Neural cell (in vitro differentiated cells): Measurements from ENCODE around the gene CDK3. TPM values are rescaled to one million over a fixed set of nuclear protein-coding genes. Genes with fewer than 3 reads are reported as not detected.

Experiments
- H2AFZ ChIP-seq: fragments of 200-600, 300-800 bp; sonication (generic), shearing (Covaris generic); 2 replicates; pipeline ENCODE4 v1.6.0; 2014; ENCODE audit warnings: low read depth, mild to moderate bottlenecking, antibody characterized with exemption, low read length, moderate library complexity
- H3F3A ChIP-seq: fragments of 200-600 bp; shearing (Covaris generic); 2 replicates; pipeline ENCODE4 v1.6.1; 2016; ENCODE audit warnings: mild to moderate bottlenecking, moderate library complexity, mixed read lengths, antibody characterized with exemption, low read length; ENCODE audit not compliant: insufficient read depth, poor library complexity, severe bottlenecking
- H3K27ac ChIP-seq: fragments of 200-600, 300-800 bp; sonication (generic), shearing (Covaris generic); 2 replicates; pipeline ENCODE4 v1.5.1; 2014; ENCODE audit warnings: mild to moderate bottlenecking, low read length, moderate library complexity
- H3K27me3 ChIP-seq: fragments of 300-800, 200-600 bp; sonication (generic), shearing (Covaris generic); 2 replicates; pipeline ENCODE4 v1.6.0; 2014; ENCODE audit warnings: mild to moderate bottlenecking, low read depth, low read length, moderate library complexity; ENCODE audit not compliant: insufficient read depth
- H3K36me3 ChIP-seq: fragments of 300-800, 200-600 bp; sonication (generic), shearing (Covaris generic); 2 replicates; pipeline ENCODE4 v1.5.1; 2014; ENCODE audit warnings: mild to moderate bottlenecking, antibody characterized with exemption, low read length, moderate library complexity; ENCODE audit not compliant: insufficient read depth
- H3K4me2 ChIP-seq: fragments of 300-800, 200-600 bp; sonication (generic), shearing (Covaris generic); 2 replicates; pipeline ENCODE4 v1.6.0; 2014; ENCODE audit warnings: mild to moderate bottlenecking, low read length
- H3K4me3 ChIP-seq: fragments of 300-800, 200-600 bp; sonication (generic), shearing (Covaris generic); 2 replicates; pipeline ENCODE4 v1.5.1; 2014; ENCODE audit warnings: mild to moderate bottlenecking, low read length, moderate library complexity
- H3K79me2 ChIP-seq: fragments of 200-600 bp; shearing (Covaris generic); replicated peaks from 2 replicates; pipeline ENCODE4 v1.6.0; 2014; ENCODE audit warnings: mild to moderate bottlenecking, low read length, moderate library complexity; ENCODE audit not compliant: insufficient read depth
- H3K9ac ChIP-seq: fragments of 300-800, 200-600 bp; sonication (generic), shearing (Covaris generic); 2 replicates; pipeline ENCODE4 v1.6.1; 2016; ENCODE audit warnings: mild to moderate bottlenecking, low read length, mixed read lengths
- H3K9me2 ChIP-seq: fragments of 200-600 bp; shearing (Covaris generic); 2 replicates; pipeline ENCODE4 v1.6.1; 2016; ENCODE audit warnings: mild to moderate bottlenecking, low read length, mixed read lengths; ENCODE audit not compliant: insufficient read depth
- H3K9me3 ChIP-seq: fragments of 200-600, 300-800 bp; sonication (generic), shearing (Covaris generic); 2 replicates; pipeline ENCODE4 v1.6.1; 2016; ENCODE audit warnings: mild to moderate bottlenecking, mixed run types, low read length, moderate library complexity, mixed read lengths
- H4K20me1 ChIP-seq: fragments of 200-600 bp; shearing (Covaris generic); 2 replicates; pipeline ENCODE4 v1.6.1; 2016; ENCODE audit warnings: mild to moderate bottlenecking, mixed run types; ENCODE audit not compliant: insufficient read depth
- EP300 ChIP-seq: fragments of 450-650 bp; conservative IDR thresholded peaks from 2 replicates; pipeline ENCODE4 v1.6.1; 2014; ENCODE audit warnings: antibody characterized with exemption, mild to moderate bottlenecking, moderate library complexity; ENCODE audit not compliant: poor library complexity, severe bottlenecking
- EZH2 ChIP-seq: fragments of 200-600, 300-800 bp; shearing (Covaris generic), sonication (generic); IDR thresholded peaks from 2 replicates; pipeline ENCODE4 v1.6.1; 2014; ENCODE audit warnings: antibody characterized with exemption, low read length, borderline replicate concordance, mild to moderate bottlenecking; ENCODE audit not compliant: insufficient read depth, poor library complexity, severe bottlenecking
- MXI1 ChIP-seq: fragments of 450-650 bp; conservative IDR thresholded peaks from 2 replicates; pipeline ENCODE4 v1.6.1; 2014; ENCODE audit warnings: antibody characterized with exemption, mild to moderate bottlenecking; ENCODE audit not compliant: poor library complexity, severe bottlenecking
- POLR2AphosphoS5 ChIP-seq: IDR thresholded peaks from 2 replicates; pipeline ENCODE4 v1.6.1; 2012
- RAD21 ChIP-seq: fragments of 450-650 bp; conservative IDR thresholded peaks from 2 replicates; pipeline ENCODE4 v1.6.1; 2014; ENCODE audit warnings: antibody characterized with exemption, mild to moderate bottlenecking, moderate library complexity
- SMC3 ChIP-seq: fragments of 450-650 bp; conservative IDR thresholded peaks from 2 replicates; pipeline ENCODE4 v1.6.1; 2014; ENCODE audit warnings: antibody characterized with exemption, mild to moderate bottlenecking, moderate library complexity; ENCODE audit not compliant: poor library complexity
- TAF1 ChIP-seq: IDR thresholded peaks from 2 replicates; pipeline ENCODE4 v1.6.1; 2012; ENCODE audit warnings: low read depth
- polyA plus RNA-seq: library from polyadenylated mRNA; depleted of rRNA; stranded (reverse); fragments of >200 nt; gene quantifications from 2 replicates; pipeline ENCODE4 v1.2.3, GENCODE V29; 2014
- TF ChIP-seq, protein P1 (sequence below): fragments of 450-650 bp; IDR thresholded peaks from 2 replicates; pipeline ENCODE4 v1.5.1; 2014; ENCODE audit warnings: antibody characterized with exemption, mild to moderate bottlenecking, moderate library complexity; ENCODE audit not compliant: poor library complexity, severe bottlenecking
- TF ChIP-seq, protein P2 (sequence below): IDR thresholded peaks from 2 replicates; pipeline ENCODE4 v1.6.1; 2012; ENCODE audit warnings: borderline replicate concordance

Gene CDK3
- polyA plus RNA-seq, 1 donor from 2014 or later, result 29.2 TPM

- H4K20me1 ChIP-seq, result no peaks in the 10 kb centered on the region
- H3F3A ChIP-seq, result no peaks in the 10 kb centered on the region
- no peaks in the 10 kb centered on the region for H3K79me2 ChIP-seq
- H3K27ac ChIP-seq, result no peak overlapping the region
- TF ChIP-seq MXI1 (no peak), POLR2AphosphoS5 (no peak), RAD21 (no peak), EZH2 (no peak)
- TF ChIP-seq, protein P1, sequence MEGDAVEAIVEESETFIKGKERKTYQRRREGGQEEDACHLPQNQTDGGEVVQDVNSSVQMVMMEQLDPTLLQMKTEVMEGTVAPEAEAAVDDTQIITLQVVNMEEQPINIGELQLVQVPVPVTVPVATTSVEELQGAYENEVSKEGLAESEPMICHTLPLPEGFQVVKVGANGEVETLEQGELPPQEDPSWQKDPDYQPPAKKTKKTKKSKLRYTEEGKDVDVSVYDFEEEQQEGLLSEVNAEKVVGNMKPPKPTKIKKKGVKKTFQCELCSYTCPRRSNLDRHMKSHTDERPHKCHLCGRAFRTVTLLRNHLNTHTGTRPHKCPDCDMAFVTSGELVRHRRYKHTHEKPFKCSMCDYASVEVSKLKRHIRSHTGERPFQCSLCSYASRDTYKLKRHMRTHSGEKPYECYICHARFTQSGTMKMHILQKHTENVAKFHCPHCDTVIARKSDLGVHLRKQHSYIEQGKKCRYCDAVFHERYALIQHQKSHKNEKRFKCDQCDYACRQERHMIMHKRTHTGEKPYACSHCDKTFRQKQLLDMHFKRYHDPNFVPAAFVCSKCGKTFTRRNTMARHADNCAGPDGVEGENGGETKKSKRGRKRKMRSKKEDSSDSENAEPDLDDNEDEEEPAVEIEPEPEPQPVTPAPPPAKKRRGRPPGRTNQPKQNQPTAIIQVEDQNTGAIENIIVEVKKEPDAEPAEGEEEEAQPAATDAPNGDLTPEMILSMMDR, result no peak
- H3K27me3 ChIP-seq, result no peaks in the 10 kb centered on the region
- no peaks in the 10 kb centered on the region for H3K9me2 ChIP-seq
- H3K9ac ChIP-seq, result no peak overlapping the region
- H3K9me3 ChIP-seq, result no peaks in the 10 kb centered on the region
- no peak overlapping the region for H2AFZ ChIP-seq
- H3K4me3 ChIP-seq, result no peak overlapping the region
- no peaks in the 10 kb centered on the region for H3K36me3 ChIP-seq
- no peak overlapping the region for H3K4me2 ChIP-seq
Measured at GRCh38 chr17:76011951-76012350, 11.3 kb downstream of the CDK3 start.

DNA sequence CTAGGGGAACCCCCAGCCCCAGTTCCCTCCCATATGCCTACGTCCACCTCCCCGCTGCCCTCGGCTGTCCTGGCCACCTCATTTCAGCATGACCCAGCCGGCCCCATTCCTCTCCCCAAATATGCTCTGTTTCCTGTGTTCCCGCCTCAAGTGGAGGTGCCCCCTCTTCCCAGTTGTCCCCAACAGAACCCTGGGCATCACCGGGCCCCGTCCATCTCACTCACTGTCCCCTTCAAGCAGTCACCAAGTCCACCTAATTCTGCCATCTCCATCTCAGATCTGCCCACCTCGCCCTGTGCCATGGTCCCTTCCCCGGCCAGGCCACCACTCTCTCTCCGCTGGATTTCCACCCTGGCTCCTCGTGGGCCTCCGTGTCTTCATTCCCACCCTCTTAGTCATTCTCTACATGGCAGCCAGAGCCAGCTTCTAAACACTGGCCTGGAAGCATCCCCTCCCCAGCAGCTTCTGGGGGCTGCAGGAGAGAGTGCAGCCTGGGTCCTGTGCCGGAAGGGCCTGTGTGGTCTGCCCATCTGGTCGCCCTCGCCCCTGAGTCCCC is 12.8 kb downstream of the CDK3 start:
- Histone ChIP-seq H3K36me3 (no peaks in the 10 kb centered on the region), H3K79me2 (no peaks in the 10 kb centered on the region), H3K9me2 (no peaks in the 10 kb centered on the region), H4K20me1 (no peaks in the 10 kb centered on the region), H3K4me3 (no peak overlapping the region), H2AFZ (no peak overlapping the region), H3F3A (no peaks in the 10 kb centered on the region), H3K4me2 (no peak overlapping the region), H3K27ac (no peak overlapping the region), H3K9me3 (no peaks in the 10 kb centered on the region), H3K9ac (no peak overlapping the region), H3K27me3 (no peaks in the 10 kb centered on the region)
- TF ChIP-seq TAF1 (no peak), SMC3 (no peak), RAD21 (no peak), EZH2 (no peak), EP300 (no peak), MXI1 (no peak)
- TF ChIP-seq, protein P2, sequence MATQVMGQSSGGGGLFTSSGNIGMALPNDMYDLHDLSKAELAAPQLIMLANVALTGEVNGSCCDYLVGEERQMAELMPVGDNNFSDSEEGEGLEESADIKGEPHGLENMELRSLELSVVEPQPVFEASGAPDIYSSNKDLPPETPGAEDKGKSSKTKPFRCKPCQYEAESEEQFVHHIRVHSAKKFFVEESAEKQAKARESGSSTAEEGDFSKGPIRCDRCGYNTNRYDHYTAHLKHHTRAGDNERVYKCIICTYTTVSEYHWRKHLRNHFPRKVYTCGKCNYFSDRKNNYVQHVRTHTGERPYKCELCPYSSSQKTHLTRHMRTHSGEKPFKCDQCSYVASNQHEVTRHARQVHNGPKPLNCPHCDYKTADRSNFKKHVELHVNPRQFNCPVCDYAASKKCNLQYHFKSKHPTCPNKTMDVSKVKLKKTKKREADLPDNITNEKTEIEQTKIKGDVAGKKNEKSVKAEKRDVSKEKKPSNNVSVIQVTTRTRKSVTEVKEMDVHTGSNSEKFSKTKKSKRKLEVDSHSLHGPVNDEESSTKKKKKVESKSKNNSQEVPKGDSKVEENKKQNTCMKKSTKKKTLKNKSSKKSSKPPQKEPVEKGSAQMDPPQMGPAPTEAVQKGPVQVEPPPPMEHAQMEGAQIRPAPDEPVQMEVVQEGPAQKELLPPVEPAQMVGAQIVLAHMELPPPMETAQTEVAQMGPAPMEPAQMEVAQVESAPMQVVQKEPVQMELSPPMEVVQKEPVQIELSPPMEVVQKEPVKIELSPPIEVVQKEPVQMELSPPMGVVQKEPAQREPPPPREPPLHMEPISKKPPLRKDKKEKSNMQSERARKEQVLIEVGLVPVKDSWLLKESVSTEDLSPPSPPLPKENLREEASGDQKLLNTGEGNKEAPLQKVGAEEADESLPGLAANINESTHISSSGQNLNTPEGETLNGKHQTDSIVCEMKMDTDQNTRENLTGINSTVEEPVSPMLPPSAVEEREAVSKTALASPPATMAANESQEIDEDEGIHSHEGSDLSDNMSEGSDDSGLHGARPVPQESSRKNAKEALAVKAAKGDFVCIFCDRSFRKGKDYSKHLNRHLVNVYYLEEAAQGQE, result no peak
- TF ChIP-seq, protein P1, result no peak
